NCI-H2227 (cell line): Measurements from ENCODE around the gene TOLLIP.
A peak's percentile ranks its signal among the peaks of the same experiment; 100 is the strongest.
"Not testable (repeated sequence)": the region's sequence is repeated elsewhere in the genome, so short reads cannot be mapped to it uniquely, and the experiment has no call there.

ENCODE experiments used
- DNase-seq: peaks from one replicate; lab custom pipeline; 2025; ENCODE audit not compliant: unreplicated experiment; lab: John Stamatoyannopoulos, UW

TOLLIP gene

DNA sequence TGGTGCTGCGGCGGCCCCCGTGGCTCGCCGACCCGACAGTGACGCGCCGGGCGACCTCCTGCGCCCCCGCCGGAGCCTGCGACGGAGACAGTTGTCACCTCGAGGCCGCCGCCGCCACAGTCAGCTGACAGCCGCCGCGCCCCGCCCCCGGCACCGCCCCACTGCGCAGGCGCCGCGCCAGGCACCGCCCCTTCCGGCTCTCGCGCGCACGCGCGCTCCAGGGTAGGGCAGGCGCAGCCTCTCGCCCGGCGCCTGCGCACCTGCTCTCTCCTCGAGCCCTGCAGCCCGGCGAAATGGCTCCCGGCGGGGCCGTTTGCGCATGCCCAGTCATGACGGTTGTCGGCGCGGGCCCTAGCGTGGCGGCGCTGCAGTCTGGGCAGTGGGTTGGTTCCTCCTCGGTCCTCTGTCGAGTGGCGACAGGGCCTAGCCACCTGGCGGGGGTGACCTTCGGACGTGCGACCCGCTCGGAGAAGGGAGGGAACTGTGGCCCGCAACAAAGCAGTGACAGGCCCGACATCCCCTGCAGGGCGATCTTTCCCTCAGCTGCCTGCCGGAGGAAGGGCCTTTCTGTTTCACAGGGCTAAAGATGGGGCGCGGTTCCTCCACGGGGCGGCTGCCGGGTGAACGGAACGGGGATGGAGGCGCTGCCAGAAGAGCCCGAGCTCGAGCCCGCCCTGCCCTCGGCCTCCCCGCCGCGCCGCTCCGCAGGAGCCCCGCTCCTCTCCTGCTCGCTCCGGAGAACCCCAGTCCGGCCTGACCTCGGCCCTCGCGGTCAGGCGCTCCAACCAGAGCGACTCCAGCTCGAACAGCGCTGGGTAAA, at the start of gene TOLLIP:
Gene TOLLIP, minus strand, starts transcription at position 135 of the 820 bp plus-strand sequence. Its CDS starts 134 bp downstream, at position 1.
- DNase-seq = peak; percentile 99

DNA sequence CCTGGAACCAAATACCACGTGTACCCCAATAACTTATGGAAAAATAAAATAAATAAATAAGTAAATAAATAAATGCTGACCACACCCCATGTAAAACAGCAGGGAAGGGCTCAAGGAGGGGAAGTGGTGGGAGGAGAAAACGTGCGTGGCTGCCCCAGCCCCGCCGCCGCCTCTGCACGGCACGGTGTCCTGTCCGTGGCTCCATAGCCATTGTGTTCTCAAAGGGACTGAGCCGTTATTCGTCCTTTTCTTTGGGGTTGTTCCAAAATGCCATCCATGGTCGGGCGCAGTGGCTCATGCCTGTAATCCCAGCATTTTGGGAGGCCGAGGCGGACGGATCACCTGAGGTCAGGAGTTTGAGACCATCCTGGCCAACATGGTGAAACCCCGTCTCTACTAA, 49.5 kb upstream of the TOLLIP start:
- not testable (repeated sequence) for DNase-seq

DNA sequence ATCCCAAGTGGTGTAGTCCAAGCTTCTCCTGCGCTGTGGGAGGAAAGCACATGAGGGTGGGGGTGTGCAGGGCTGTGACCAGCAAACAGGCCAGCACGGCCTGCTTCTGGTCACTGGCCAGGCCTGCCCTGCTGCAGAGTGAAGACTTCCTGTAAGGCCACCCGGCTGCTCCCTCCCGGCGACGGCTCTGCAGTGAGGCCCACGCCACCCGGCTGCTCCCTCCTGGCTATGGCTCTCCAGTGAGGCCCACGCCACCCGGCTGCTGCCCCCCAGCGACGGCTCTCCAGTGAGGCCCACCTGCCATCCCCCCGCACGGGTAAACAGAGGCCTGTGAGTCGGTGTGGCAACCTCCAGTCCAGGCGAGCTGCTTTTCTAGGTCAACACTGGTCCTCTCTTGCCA, 48.9 kb upstream of the TOLLIP start:
- DNase-seq = no peak

DNA sequence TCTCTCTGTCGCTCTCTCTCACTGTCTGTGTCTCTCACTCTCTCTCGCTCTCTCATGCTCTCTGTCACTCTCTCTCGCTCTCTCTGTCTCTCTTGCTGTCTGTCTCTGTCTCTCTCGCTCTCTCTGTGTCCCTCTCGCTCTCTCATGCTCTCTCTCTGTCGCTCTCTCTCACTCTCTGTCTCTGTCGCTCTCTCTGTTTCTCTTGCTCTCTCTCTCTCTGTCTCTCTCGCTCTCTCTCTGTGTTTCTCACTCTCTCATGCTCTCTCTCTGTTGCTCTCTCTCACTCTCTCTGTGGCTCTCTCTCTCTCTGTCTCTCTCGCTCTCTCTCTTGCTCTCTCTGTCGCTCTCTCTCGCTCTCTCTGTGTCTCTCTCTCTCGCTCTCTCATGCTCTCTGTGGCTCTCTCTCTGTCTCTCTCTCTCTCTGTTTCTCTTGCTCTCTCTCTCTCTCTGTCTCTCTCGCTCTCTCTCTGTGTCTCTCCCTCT, 47.1 kb upstream of the TOLLIP start:
- DNase-seq = no peak

DNA sequence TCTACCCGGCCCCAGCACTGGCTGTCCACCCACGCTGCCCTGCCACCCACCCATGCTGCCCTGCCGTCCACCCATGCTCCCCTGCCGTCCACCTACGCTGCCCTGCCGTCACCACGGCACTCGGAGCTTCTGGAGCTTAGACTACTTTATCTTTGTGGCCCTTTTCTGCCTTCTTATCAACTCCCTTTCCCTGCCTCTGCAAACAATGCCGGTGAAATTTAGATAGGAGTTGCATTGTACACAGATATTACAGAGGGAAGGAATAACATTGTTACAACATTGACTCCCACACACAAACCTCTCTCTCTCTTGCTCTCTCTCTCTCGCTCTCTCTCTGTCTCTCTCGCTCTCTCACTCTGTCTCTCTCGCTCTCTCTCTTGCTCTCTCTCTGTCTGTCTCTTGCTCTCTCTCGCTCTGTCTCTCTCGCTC, 46.6 kb upstream of the TOLLIP start:
- no peak for DNase-seq

DNA sequence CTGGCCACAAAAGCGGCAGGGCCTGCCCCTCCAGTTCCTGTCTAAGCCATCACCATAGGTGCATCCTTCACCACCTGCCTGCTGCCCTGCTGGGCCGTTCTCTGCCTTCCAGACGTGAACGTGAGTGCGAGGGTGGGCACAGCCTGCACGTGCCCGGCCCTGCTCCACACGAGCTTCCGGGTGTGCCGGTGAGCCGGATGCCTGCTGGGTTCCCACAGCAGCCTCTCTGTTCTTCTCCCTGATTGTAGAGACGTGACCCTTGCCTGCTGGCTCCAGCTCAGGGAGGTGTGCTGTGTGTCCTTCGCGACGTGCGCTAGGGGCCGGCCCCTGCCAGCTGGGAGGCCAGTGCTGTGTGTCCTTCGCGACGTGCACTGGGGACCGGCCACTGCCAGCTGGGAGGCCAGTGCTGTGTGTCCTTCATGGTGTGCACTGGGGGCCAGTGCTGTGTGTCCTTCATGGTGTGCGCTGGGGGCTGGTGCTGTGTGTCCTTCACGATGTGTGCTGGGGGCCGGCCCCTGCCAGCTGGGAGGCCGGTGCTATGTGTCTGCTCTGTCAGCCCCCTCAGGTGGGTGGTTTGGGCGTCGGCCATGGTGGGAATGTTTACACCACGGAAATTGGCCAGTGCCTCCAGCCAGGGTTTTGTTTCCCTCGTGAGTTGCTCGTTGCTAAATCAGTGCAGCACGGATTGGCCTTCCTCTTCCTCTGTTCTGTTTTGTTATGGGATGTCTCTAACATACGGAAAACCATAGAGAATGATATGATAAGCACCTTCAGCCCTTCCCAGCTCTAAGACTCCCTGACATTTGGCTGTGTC, 44.9 kb upstream of the TOLLIP start:
- no peak for DNase-seq

DNA sequence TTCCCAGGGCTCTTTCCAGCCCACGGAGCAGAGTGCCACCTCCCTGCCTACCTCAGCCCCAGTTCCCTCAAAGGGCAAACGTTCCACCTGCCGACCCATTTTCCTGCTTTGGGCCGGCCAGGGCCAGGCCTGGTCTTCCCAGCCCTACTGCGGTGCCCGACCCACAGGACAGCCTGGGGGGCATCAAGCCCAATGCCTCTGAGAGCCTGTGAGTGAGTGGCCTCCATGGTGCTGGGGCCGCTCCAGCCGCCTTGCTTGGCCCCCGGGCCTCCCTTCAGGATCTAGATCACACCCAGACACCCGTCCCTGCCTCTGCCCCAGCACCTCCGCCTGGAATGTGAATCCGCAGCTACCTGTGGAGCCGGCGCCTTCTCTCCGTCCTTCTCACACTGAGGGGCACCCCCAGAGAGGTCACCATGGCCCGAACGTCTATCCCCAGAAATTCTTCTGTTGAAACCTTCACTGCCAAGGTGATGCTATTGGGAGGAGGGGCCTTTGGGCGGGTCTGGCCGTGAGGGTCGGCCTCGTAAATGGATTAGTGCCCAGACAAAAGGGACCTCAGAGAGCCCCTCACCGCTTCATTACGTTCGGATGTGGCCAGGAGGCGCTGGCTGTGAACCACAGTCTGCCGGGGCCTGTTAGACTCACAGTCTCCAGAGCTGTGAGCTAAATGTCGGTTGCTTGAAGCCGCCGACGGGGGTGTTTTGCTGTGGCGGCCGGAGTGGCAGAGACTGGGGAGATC, 44.1 kb upstream of the TOLLIP start:
- no peak for DNase-seq

DNA sequence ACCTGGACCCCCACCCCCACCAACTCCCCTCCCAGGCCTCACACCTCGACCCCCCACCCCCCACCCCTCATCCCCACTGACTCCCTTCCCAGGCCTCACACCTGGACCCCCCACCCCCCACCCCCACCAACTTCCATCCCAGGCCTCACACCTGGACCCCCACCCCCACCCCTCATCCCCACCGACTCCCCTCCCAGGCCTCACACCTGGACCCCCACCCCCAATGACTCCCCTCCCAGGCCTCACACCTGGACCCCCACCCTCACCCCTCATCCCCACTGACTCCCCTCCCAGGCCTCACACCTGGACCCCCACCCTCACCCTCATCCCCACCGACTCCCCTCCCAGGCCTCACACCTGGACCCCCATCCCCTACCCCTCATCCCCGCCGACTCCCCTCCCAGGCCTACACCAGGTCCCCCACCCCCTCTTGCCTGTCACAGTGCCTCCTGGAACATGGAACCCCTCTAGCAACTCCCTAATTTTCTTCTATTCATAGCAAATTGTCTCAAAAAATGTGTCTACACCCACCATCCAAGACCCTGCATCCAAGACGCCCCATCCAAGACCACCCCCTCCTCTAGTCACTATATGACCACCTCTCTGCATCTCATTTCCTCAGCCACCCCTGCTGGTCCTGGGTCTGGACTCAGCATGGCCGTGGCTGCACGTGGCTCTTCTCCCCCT, 43.4 kb upstream of the TOLLIP start:
- no peak for DNase-seq

DNA sequence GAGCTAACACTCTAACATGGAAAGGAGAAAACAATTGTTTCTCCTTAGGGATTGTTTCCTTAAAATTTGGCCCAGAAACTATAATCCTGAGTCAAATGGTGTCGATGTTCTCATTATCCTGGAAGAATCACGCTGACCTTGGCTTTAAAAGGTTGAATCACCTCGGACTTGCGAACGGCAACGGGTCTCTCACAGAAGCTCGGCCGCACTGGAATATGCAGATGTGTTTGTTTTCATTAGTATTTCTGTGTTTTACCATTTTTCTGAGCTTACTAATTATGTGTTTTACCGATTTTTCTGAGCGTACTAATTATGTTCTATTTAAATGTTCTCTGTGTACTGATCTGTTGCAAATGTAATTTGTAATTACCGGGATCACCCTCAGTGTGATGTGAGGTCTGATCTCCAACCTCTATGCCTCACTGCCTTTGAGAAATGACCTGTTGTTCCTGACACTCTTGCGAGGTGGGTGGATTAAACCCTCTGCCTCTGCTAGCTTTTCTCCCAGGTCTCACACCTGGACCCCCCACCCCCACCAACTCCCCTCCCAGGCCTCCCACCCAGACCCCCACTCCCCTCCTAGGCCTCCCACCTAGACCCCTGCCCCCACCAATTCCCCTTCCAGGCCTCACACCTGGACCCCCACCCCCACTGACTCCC, 42.0 kb upstream of the TOLLIP start:
- no peak for DNase-seq

DNA sequence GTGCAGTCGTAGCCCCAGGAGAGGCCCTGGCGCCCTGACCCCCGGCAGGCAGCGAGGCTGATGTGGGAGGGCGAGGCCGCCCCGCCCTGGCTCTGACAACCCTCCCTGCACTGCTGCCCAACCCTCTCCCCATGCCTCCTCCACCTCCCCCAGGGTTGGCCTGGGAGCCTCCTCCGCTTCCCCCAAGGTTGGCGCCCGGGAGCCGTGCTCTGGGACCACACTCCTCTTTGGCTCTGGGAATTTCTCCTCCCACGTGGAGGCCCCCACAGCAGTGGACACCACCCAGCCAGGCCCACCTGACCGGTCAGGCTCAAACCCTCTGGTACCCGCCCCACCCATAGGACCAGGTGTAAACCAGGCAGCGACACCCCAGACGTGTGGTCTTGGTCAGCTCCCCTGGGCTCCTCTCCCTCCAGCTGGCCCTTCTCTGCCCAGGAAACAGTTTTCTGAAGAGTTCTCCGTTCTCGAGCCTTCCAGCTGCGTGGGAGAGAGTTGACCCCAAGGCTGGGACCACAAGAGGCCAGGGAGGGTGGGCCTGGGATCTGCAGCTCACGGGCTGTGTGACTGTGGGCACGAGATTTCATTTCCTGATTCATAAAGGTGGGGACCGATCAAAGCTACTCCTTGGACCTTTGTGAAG, 40.8 kb upstream of the TOLLIP start:
- no peak for DNase-seq

DNA sequence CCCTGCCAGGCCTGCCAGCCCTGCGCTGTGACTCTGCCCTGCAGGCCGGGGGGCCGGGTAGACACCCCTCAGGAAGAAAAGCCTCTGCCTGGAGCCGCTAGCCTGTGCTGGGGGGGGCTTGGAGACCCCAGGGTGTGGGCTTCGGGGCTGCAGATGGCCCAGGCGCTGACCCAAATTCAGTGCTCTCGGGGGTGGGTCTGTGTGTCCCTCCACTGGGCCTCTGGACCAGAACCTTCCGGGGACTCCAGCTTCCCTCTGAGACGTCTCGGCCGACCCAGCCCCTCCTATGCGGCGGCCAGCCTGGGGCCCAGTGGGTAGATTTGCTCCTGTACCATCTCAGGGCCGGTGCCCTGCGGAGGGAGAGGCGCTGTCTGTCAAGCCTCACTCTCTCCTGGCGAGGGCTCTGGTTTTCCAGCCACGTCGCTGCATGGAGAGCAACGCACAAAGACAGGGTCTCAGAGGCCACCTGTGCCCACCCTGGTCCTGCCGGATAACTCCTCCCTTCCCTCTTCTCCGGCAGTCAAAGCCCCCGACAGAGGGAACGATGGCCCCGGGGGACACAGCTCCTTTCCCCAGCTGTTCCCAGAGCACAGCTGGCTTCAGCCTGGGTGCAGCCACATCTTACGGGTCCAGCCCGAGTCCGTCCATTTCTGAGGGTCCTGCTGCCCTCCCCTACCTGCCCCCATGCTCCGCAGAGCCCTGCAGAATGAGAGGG, 40.1 kb upstream of the TOLLIP start:
- no peak for DNase-seq

DNA sequence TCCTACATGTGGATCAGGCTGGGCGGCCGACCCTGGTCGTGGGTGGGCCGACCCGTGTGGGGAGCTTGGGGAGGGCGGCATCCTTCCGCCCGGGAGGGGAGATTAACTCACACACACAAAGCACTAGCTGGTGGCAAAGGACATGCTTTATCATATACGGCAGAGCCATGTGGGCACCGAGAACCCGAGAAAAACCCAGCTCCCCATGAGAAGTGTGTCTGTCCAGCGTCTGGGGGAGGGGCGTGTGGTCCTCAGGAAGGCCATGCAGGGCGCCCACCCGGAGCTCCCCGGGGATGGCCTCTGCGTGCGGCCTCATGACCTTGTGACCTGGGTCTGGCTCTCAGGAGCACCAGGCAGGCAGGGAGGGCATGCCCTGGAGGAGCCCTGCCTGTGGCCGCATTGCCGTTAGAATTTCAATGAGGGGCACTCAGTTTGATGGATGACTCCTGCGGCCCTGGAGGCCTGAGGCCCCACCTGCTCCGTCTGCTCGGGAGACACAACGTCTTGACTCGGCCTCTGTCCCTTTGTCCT, 39.4 kb upstream of the TOLLIP start:
- DNase-seq = no peak

DNA sequence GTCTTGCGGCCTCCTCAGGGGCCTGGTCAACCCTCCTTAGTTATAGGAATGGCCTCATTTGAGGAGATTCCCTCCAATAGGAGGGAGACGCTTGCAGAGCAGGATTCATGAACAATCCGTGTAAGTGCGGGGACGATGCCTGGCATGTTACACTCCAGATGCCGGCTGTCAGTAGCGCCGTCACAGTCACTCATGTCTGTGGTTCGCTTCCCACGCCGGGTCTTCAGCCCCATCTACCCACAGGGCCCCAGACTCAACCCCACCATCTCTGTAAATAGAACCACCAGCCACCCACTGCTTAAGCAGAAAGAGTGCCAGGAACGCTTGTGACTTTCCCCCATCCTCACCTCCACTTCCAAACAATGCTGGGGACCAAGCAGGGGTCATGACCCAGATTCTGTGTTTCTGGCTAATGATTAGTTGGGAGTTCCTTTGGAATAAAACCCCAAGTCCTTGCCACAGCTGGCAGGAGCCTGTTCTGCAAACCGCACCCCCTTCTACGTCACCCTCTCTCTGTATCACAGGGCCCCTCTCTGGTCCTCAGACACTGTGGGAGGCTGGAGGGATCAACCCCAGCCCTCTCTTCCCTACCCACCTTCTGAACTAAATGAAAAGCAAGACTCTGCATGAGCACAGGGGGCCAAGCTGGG, 38.8 kb upstream of the TOLLIP start:
- DNase-seq = no peak

DNA sequence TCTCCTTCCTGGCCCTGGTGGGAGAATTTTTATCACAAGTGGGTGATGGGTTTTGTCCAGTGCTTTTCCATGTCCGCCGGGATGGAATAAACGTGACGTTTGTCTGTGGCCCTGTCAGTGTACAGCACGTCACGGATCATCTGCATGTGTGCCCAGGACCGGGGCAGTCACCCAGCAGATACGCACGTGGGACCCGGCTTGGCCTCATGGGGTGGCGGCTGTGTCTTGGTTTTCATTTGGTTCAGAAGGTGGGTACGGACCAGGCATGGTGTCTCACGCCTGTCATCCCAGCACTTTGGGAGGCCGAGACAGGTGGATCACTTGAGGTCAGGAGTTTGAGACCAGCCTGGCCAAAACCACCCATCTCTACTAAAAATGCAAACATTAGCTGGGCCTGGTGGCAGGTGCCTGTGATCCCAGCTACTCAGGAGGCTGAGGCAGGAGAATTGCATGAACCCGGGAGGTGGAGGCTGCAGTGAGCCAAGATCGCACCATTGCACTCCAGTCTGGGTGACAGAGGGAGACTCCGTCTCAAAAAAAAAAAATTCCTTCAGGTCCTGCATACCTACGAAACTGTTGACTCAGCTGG, 38.1 kb upstream of the TOLLIP start:
- not testable (repeated sequence) for DNase-seq

DNA sequence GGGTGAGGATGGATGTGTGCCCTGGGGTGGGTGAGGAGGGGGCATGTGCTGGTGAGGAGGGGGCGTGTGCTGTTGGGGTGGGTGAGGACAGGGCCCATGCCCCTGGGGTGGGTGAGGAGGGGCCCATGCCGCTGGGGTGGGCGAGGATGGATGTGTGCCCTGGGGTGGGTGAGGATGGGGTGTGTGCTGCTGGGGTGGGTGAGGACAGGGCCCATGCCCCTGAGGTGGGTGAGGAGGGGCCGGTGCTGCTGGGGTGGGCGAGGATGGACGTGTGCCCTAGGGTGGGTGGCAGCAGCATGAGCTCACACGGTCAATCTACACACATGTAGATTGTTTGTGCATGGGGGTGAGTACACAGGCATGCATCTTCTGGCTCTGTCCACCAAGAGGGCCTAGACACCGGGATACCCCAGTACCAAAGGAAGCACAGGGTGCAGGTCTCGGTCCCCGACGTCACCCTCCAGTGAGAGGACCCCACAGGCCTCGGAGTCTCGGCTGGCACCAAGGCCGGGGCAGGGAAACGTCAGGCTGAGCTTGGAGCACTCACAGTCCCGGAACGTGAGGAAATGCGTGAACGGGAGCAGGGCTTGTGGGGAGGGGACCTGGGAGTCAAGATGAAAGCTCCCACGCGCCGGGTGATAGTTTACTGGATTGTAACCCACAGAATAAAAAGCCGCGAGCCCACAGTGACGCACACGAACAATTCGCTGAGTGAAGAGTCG, 37.4 kb upstream of the TOLLIP start:
- DNase-seq = no peak

DNA sequence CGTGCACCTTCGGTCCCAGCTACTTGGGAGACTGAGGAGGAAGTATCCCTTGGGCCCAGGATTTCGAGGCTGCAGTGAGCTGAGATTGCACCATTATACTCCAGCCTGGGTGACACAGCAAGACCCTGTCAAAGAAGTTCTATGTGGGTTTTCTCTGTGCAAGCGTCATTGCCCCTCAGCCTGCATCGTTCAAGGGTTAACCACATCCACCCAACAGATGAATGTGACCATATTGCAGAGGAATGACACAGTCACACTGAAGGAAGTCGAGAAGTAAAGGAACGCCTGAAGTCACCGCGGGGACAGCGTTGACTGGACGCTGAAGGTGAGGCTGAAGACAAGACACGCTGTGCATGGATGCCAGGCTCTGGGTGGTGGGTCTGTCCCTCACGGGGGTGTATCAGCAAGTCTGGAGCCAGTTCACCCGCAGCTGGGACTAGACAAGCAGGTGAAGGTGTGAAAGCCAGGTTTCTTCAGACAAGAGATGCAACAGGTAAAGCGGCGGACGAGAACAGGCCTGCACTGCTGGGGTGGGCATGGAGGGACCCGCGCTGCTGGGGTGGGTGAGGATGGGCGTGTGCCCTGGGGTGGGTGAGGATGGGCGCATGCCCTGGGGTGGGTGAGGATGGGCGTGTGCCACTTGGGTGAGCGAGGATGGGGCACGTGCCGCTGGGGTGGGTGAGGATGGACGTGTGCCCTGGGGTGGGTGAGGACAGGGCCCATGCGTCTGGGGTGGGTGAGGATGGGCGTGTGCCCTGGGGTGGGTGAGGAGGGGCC, 36.5 kb upstream of the TOLLIP start:
- DNase-seq = no peak
